ENCODE measurements around the gene FBXO21. TPM values are rescaled to one million over a fixed set of nuclear protein-coding genes. Genes with fewer than 3 reads are reported as not detected.

Gene FBXO21
- total RNA-seq, 4 donors from 2014 or later, result 38.4 to 54.4 (median 48.6) TPM

DNA sequence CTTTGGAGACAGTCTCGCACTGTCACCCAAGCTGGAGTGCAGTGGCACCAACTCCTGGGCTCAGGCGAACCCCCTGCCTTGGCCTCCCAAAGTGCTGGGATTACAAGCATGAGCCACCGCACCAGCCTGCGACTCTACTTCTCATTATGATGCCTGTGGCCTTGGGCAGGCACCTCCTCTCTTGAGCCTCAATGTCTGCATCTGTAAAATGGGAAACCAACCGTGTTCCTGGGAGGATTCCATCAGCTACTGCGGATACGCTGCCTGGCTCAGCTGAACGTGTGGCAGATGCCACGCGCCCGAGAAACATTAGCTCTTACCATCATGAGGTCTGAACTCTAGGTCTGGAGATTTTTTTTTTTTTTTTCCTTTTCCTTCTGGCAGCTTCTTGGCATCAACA lies 96.8 kb downstream of the FBXO21 start:
- intact Hi-C loops (cut with DNase I), result no loop called here
- 72 to 83% methylated on average over 9 to 10 of the region's 11 CpGs for WGBS, 2 donors

DNA sequence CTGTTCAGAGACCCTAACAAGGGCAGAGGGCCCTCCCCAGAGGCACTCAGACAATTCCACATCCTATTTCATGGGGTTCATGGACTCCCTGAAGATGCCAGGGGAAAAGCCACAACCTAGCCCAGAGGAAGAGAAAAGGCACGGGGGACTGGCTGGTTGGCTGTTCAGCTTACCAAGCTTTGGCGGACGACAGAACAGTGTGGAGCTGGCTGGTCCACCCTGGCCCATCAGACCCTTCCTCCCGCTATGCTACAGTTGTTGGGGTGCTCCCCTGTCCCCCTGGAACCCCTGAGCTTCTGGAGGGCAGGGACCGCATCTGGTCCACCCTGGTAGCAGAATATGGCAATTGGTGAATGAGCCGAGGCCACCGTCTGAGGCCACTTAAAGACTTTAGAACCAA lies 97.4 kb downstream of the FBXO21 start:
- intact Hi-C loops (cut with DNase I), result no loop called here

More for the DNA sequence above, 96.8 kb downstream of the FBXO21 start:
- H3K27me3 ChIP-seq, result peaks cover 3 to 72% (median 4%) of the 10 kb centered on the region in 4 donors
- no peaks in the 10 kb centered on the region for H3K36me3 ChIP-seq
- H3K4me3 ChIP-seq, result no peak overlapping the region
- peaks cover 0 to 12% (median 11%) of the 10 kb centered on the region in 3 donors for H3K9me3 ChIP-seq
- peaks cover 2 to 31% (median 4%) of the 10 kb centered on the region in 3 donors for H3K4me1 ChIP-seq
- DNase-seq, result no peak
- TF ChIP-seq POLR2A (IDR thresholded peaks at IDR 0.05), result no peak
- TF ChIP-seq, protein P1, sequence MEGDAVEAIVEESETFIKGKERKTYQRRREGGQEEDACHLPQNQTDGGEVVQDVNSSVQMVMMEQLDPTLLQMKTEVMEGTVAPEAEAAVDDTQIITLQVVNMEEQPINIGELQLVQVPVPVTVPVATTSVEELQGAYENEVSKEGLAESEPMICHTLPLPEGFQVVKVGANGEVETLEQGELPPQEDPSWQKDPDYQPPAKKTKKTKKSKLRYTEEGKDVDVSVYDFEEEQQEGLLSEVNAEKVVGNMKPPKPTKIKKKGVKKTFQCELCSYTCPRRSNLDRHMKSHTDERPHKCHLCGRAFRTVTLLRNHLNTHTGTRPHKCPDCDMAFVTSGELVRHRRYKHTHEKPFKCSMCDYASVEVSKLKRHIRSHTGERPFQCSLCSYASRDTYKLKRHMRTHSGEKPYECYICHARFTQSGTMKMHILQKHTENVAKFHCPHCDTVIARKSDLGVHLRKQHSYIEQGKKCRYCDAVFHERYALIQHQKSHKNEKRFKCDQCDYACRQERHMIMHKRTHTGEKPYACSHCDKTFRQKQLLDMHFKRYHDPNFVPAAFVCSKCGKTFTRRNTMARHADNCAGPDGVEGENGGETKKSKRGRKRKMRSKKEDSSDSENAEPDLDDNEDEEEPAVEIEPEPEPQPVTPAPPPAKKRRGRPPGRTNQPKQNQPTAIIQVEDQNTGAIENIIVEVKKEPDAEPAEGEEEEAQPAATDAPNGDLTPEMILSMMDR (IDR thresholded peaks at IDR 0.05), result no peak
- no peak overlapping the region for H3K27ac ChIP-seq

DNA sequence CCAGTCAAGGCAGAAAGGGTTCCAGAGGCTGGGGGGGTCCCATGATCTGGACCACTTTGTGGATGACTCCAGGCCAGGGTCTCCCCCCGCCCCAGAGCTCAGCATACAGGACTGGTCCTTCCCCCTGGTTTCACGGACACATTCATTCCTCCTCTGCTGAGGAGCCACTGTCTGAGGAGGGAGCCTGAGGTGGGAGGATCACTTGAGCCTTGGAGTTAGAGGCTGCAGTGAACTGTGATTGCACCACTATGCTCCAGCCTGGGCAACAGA lies 97.8 kb downstream of the FBXO21 start:
- Histone ChIP-seq H3K36me3 (no peaks in the 10 kb centered on the region), H3K4me1 (peaks cover 0 to 21% (median 0%) of the 10 kb centered on the region in 3 donors), H3K27me3 (peaks cover 0 to 62% (median 0%) of the 10 kb centered on the region in 4 donors), H3K9me3 (peaks cover 0 to 12% (median 11%) of the 10 kb centered on the region in 3 donors), H3K27ac (no peak overlapping the region), H3K4me3 (no peak overlapping the region)
- TF ChIP-seq, protein P1 (IDR thresholded peaks at IDR 0.05), result no peak
- TF ChIP-seq POLR2A (IDR thresholded peaks at IDR 0.05), result no peak
- no CpG with 5 or more reads among the region's 2 CpGs for WGBS, 2 donors
- DNase-seq, result no peak
- intact Hi-C loops (cut with DNase I), result no loop called here

More for the DNA sequence above, 97.4 kb downstream of the FBXO21 start:
- TF ChIP-seq POLR2A (IDR thresholded peaks at IDR 0.05), result no peak
- TF ChIP-seq, protein P1 (IDR thresholded peaks at IDR 0.05), result no peak
- Histone ChIP-seq H3K9me3 (peaks cover 0 to 12% (median 11%) of the 10 kb centered on the region in 3 donors), H3K27ac (no peak overlapping the region), H3K27me3 (peaks cover 0 to 66% (median 0%) of the 10 kb centered on the region in 4 donors), H3K4me3 (no peak overlapping the region), H3K4me1 (peaks cover 0 to 25% (median 0%) of the 10 kb centered on the region in 3 donors), H3K36me3 (no peaks in the 10 kb centered on the region)
- no peak for DNase-seq
- WGBS, 2 donors, result 75 to 79% methylated on average over 4 to 7 of the region's 7 CpGs

Other genes with a start within 250 kb of the FBXO21 start
- 1 to 10 TPM in 2 of 4 donors, under 1 TPM in 2; 0.83 to 4.8 (median 2.5) TPM for gene TESC, start 91.1 kb downstream of the FBXO21 start, total RNA-seq
- 1 to 10 TPM in 3 of 4 donors, under 1 TPM in 1; 0.49 to 1.9 (median 1.5) TPM for gene NOS1, start 171.2 kb upstream of the FBXO21 start, total RNA-seq